Measurements from ENCODE around the gene ITIH2.

Gene ITIH2

GRCh38 chr10:7794251-7795026 is 91.3 kb downstream of the ITIH2 start:
- DNase-seq (ENCODE audit: low spot score) = no peak

- DNase-seq (ENCODE audit: low spot score) = no peak
These were observed 92.5 kb downstream of the ITIH2 start for GRCh38 chr10:7795605-7796004.

- DNase-seq (ENCODE audit: low spot score) = no peak
These were observed 94.5 kb downstream of the ITIH2 start for GRCh38 chr10:7797582-7797981.

Data from left forelimb (tissue), 1 donor.